Choroid plexus epithelial cell (primary cell): ENCODE results near the gene ACTL9.

Source experiments
- DNase-seq: peaks from one replicate; pipeline ENCODE4 v3.0.0-alpha.2; 2010; ENCODE audit warnings: low read depth
- H3K4me3 ChIP-seq: 2 replicates; pipeline ENCODE4 v1.5.1; 2011; ENCODE audit warnings: low read depth, mild to moderate bottlenecking, control low read depth, low read length, moderate library complexity
- TF ChIP-seq, protein P1 (sequence below): conservative IDR thresholded peaks from 2 replicates; pipeline ENCODE4 v1.5.1; 2011; ENCODE audit warnings: low read depth, mild to moderate bottlenecking, control low read depth, inconsistent platforms, low read length, moderate library complexity

Gene ACTL9

DNA sequence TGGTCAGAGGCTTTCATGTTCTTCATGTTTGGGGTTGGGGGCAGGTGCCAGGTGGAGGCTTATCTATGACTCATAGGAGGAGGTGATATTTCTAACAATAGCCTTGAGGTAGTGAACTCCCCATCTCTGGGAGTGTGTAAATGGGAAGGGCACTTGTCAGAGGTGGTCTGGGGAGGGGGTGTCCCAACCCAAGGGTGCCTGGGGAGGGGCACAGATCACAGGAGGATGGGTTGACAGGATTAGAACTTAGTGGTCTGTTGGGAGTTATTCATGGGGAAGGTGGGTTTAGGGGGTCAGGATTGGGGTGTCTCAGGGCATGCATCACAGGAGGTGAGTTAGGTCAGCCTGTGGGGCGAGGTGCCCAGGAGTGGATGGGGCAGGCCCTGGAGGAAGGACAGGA is 1.6 kb downstream of the ACTL9 start:
- TF ChIP-seq, protein P1, sequence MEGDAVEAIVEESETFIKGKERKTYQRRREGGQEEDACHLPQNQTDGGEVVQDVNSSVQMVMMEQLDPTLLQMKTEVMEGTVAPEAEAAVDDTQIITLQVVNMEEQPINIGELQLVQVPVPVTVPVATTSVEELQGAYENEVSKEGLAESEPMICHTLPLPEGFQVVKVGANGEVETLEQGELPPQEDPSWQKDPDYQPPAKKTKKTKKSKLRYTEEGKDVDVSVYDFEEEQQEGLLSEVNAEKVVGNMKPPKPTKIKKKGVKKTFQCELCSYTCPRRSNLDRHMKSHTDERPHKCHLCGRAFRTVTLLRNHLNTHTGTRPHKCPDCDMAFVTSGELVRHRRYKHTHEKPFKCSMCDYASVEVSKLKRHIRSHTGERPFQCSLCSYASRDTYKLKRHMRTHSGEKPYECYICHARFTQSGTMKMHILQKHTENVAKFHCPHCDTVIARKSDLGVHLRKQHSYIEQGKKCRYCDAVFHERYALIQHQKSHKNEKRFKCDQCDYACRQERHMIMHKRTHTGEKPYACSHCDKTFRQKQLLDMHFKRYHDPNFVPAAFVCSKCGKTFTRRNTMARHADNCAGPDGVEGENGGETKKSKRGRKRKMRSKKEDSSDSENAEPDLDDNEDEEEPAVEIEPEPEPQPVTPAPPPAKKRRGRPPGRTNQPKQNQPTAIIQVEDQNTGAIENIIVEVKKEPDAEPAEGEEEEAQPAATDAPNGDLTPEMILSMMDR: no peak
- DNase-seq: no peak
- no peak overlapping the region for H3K4me3 ChIP-seq

DNA sequence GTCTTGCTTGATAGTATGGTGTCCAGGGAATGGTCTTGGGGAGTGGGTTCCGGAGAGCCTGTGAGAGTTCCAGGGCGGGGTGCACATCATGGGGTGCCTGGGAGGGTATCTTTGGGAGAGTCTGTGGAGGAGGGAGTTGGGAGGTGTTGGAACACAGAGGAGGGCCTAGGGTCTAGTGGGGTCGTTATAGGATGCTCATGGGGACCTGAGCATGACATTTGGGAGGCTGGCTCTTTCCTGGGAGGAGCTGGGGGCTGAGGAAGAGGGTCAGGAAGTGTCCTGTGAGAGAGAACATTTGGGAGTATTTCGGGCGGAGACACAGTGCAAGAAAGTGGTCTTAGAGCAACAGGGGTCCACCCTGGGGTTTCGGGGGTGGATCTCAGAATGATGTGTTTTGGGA is 2.7 kb downstream of the ACTL9 start:
- TF ChIP-seq, protein P1: no peak
- DNase-seq: no peak

DNA sequence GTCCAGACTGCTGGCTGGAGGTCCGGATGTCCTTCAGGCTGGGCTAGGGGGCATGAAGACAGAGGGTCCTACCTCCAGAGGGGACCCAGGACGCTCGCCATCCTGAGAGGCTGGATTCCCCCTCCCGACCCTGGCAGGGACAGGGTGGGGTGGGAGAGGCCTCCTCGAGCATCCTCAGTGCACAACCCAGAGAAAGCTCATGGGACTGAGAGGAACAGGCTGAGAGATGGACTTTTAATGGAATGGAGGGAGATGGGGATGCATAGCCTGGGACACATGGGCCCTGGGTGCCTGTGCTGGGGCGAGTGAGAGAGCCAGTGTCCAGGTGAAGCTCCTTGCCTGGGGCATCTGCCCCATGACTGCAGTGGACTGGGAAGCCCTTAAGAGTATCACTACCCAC is 3.1 kb downstream of the ACTL9 start:
- TF ChIP-seq, protein P1: no peak

More for the DNA sequence above, 2.7 kb downstream of the ACTL9 start:
- no peak overlapping the region for H3K4me3 ChIP-seq

DNA sequence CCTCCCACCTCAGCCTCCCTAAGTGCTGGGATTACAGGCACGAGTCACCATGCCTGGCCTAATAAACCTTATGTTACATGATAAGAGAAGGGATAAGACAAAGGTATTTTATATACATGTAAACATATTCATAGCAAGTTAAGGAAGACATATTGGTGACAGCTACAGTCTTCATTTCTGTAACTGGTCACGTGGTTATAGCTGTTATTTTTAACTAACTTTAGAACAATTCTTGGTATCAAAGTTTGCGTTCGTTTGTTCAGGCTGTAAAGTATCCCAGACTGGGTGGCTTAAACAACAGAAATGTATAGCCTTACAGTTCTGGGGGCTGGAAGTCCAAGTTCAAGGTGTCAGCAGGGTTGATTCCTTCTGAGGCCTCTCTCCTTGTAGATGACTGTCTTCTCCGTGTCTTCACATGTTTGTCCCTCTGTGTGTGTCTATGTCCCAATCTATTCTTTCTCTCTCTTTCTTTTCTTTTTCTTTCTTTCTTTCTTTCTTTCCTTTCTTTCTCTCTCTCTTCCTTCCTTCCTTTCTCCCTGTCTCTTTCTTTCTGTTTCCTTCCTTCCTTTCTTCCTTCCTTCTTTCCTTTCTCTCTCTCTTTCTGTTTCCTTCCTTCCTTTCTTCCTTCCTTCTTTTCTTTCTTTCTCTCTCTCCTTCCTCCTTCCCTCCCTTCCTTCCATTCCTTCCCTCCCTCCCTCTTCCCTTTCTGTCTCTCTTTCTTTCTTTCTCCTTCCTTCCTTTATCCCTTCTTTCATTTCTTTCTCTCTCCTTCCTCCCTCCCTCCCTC is 7.6 kb downstream of the ACTL9 start:
- H3K4me3 ChIP-seq: no peak overlapping the region
- TF ChIP-seq, protein P1: no peak
- DNase-seq: no peak

More for the DNA sequence above, 3.1 kb downstream of the ACTL9 start:
- no peak for DNase-seq
- no peak overlapping the region for H3K4me3 ChIP-seq

DNA sequence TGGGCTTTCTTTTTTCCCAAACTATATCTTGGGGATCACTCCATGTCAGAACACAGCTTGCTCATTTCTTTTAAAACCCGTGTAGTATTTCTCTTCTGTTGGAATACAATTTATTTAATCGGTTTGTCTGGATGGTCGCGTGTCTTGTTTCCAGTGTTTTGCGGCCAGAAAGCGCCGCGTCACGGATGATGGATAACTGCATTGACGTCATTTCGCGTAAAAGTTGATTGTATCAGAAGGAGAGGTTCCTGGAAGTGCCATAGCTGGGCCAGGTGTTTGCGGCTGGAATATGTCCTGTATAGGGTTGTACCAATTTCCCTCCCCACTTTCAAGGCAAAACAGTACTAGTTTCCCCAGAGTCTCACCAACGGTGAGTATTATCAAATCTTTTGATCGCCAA is 9.7 kb downstream of the ACTL9 start:
- H3K4me3 ChIP-seq: no peak overlapping the region
- TF ChIP-seq, protein P1: no peak
- no peak for DNase-seq

DNA sequence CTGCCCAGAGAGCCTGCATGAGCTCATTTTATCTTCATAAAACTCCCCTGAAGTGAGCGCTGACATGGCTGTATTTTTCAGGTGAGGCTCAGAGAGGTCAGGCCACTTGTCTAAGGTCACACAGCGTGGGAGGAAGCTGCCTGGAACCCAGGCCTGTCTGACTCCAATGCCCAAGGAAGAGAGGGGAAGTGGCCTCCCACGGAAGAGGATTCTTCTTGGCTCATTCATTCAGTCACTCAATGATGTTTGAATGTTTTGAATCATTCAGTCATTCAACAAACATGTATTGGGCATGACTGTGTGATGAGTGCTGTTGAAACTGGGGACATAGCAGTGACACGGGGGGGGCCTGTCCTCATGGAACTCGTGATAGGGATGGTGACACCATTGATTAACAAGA is 12.0 kb downstream of the ACTL9 start:
- H3K4me3 ChIP-seq: no peak overlapping the region
- DNase-seq: no peak
- TF ChIP-seq, protein P1: no peak
